Fibroblast of the conjunctiva (primary cell): ENCODE data around the gene SRPK3.
A peak's percentile ranks its signal among the peaks of the same experiment; 100 is the strongest.
"Not testable (repeated sequence)": the region's sequence is repeated elsewhere in the genome, so short reads cannot be mapped to it uniquely, and the experiment has no call there.

Experiments used
- DNase-seq: peaks from one replicate; pipeline ENCODE4 v3.0.0-alpha.2; 2010; ENCODE audit warnings: low read depth

Gene SRPK3

GRCh38 chrX:153746359-153746758 is 34.5 kb upstream of the SRPK3 start:
- no peak for DNase-seq

DNA sequence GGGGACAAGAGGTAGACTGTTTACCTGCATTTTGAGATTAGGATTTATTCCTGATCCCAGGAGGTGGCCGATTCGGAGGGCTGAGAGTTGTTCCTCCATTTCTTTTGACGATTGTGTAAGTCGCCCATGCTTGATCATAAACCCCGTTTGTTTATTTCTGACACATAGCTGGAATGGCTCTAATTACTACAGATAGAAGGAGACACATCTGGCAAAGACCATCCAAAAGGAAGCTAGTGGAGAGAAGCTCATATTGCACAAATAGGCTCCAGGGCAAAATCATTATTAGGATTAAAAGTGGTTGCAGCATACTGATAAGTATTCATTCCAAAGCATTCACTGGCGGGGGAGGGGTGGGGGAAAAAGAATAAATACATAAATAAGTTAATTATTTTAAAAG is 33.9 kb upstream of the SRPK3 start:
- not testable (repeated sequence) for DNase-seq

DNA sequence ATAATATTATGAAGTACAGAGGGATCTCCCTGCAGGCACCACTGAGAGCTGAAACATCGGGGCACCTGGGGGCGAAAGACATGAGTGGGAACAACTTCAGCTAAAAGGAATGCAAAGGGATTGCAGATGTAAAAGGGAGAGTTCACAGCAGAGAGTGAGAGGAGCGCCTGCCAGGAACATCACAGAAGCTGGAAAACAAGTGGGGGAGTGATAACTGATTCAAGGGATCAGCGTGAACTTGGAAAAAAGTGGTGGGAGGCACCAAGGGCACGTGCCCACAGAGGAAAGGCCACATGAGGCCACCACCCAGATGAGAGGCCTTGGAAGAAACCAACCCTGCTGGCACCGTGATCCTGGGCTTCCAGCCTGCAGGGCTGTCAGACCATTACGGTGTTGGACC is 31.8 kb upstream of the SRPK3 start:
- DNase-seq = not testable (repeated sequence)

- no peak for DNase-seq
These were observed 30.6 kb upstream of the SRPK3 start for GRCh38 chrX:153750127-153750774.

DNA sequence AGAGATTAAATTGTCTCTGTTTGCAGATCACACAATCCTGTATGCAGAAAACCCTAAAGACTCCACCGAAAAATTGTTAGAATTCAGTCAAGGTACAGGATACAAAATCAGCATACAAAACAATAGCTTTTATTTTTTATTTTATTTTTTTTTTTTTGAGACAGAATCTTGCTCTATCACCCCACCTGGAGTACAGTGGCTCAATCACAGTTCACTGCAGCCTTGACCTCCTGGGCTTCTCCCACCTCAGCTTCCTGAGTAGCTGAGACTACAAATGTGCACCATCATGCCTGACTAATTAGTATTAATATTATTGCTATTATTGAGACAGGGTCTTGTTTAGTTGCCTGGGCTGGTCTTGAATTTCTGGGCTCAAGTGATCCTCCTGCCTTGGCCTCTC is 25.7 kb upstream of the SRPK3 start:
- no peak for DNase-seq

- DNase-seq = no peak
These were observed 19.0 kb upstream of the SRPK3 start for GRCh38 chrX:153761863-153762262.

DNA sequence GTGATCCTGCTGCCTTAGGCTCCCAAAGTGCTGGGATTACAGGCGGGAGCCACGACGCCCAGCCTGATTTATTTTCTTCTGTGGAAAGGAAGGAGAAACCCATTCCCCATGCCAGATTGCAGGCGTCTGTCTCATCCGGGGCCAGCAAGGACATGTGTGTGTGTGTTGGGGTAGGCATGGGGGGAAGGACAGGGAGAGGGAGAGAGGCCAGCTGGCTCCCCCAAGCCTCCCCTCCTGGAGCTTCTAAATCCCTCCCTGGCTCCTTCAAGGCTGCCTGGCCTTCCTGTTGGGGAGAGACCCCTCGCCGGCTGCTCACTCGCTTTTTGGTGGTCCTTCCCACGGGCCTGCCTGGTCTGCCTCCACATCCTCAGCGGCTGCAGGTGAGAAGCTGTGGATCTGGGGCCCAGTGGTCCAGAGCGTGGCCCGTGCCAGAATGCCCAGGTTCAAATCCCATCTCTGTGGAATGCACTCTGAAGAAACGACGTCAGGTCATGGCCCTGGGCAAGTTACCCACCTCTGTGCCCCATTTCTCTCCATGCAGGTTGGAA is 18.1 kb upstream of the SRPK3 start:
- DNase-seq = no peak

DNA sequence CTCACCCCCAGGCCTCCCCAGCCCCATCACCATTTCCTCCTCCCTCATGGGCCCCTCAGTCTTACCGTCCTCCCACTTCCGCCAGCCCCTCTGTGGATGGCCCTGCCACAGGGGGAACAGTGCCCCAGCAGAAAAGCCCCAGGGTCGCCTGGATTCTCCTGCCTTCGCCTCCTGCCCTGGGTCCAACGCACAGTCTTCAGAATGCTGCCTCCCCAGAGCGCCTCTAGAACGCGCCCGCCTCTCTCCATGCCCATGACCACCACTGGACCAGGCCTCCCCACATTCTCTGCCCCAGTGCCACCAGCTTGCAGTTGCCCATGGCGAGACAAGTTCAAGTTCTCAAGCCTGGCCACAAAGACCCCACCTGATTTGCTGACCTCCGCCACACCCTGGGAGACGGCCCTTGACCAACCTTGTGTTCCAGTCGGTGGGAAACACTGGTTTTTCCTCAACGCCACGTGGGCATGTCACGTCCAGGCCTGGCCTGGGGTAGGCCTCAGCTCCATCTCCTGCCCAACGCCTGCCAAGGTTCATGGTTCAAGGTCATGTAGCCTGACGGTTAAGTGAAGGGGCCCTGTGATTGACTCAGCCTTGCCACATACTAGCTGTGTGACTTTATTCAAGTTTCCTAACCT is 17.4 kb upstream of the SRPK3 start:
- no peak for DNase-seq

- peak; percentile 41 for DNase-seq
These were observed 16.7 kb upstream of the SRPK3 start, which contains the start of gene PLXNB3 for GRCh38 chrX:153763989-153764755. Gene PLXNB3, plus strand, starts transcription at chrX:153764249. Its CDS starts 1,287 bp downstream, at chrX:153765536.

GRCh38 chrX:153764786-153765137 is 16.1 kb upstream of the SRPK3 start:
- no peak for DNase-seq

DNA sequence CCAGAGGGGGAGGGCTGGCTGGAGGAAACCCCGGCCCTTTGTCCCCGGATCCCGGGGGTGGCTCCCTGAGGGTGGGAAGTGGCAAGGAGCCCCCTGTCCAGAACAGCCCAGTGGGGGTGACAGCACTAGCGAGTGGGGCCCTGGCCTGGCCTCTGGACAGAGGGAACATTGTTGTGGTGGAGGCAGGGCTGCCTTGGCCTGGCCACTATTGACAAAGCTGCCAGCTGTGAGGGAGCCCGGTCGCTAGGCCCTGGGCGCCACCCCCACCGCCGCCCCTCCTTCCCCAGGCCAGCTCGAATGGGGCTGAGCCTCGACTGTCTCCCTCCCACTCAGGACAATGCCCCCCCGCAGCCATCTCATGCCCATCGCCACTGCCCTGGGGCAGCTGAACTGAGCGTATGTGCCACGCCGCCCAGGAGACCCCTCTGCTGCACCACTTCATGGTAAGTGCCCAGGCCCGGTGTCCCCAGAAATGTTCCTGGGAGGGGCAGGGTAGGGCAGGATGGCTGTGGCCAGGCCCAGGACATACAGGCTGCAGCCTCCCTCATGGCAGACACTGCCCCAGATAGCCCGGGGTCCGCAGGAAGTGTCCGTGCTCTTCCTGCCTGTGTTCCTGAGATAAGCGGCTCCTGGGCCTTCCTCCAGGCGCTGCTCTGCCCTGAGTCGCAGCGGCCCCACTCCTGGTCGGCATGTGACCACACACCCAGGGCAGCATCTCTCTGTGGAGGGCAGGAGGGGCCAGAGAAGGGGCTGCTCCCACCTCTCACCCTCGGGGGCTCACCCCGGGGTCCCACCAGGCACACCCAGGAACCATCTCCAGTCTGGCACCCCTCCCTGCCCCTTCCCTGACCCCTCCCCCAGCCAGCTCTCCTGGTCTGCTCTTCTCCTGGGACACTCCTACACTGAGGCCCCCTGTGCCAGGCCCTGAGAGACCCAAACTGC is 15.4 kb upstream of the SRPK3 start:
- DNase-seq = no peak

DNA sequence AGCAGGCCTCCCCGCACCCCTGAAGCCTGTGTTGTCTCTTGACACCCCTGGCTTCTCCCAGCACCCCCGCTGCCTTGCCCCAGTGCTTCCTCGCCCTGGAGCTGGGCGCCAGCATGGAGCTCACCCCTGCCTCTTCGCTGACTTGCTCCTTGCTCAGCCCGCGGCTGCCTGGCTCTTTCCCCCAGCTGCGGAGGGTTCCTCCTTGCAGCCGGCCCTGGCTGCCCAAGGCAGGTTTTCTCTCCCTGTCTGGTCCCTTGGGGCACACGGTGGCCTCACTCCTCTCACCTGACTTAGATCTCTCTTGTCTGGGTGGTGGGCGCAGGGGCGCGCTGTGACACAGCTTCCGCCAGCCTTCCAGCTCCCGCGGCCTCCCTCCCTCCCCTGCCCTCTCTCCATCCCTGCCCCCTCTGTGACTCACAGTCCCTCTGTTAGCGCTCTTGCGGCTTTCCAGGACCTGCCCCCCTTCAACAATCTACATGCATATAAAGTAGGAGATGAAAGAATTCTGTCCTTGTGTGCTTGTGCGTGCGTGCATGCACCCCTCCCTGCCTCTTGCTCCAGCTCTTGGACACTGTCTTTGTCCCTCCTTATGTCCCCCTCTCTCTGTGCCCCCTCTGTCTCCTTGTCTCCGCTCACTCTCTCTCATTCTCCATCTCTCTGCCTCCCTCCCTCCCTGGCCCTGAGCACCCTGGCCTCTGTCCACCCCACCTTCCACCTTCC is 14.6 kb upstream of the SRPK3 start:
- DNase-seq = peak; percentile 31

GRCh38 chrX:153766871-153767673 is 13.8 kb upstream of the SRPK3 start:
- no peak for DNase-seq

GRCh38 chrX:153767674-153768055 is 13.2 kb upstream of the SRPK3 start:
- DNase-seq = no peak

DNA sequence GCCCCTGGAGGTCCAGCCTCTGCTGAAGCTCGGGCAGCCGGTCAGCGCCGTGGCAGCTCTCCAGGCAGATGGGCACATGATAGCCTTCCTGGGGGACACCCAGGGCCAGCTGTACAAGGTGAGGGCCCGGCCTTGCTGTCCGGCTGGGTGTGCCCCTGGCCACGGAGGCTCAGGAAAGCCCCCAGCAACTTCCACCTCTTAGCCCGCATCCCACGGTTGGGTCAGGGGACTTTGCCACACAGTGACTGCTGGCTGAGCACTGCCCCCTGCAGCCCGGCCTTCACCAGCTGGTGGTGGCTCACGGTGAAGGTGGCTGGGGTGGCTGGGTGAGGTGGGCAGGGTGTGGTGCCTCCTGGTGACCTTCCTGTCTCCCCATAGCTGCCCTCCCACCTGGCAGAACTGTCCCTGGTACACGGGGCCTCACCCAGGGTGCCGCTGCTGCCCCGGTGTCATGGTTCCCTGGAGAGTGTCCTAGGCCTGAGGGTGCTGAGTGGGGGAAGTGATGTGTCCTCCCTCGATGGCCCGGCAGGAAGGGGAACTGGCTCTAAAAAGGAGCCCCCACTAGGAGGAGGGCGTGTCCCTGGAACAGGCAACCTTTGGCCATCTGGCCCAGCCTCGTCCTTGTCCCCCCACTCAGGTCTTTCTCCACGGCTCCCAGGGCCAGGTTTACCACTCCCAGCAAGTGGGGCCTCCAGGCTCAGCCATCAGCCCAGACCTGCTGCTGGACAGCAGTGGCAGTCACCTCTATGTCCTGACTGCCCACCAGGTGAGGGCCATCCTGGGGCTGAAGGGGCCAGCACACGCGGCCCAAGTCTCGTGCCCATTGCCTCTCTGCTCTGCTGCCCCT is 12.3 kb upstream of the SRPK3 start:
- no peak for DNase-seq

GRCh38 chrX:153769158-153769864 is 11.5 kb upstream of the SRPK3 start:
- no peak for DNase-seq

- DNase-seq = no peak
These were observed 10.8 kb upstream of the SRPK3 start for GRCh38 chrX:153769865-153770600.
